BLaER1 (cell line): ENCODE data around the gene SKAP2.

Experiments used
- H3K27ac ChIP-seq: shearing (Covaris generic); formaldehyde crosslinking; 2 replicates; pipeline ENCODE4 v1.8.1; 2022
- H3K27me3 ChIP-seq: shearing (Covaris generic); formaldehyde crosslinking; 2 replicates; pipeline ENCODE4 v1.8.1; 2022
- H3K36me3 ChIP-seq: shearing (Covaris generic); formaldehyde crosslinking; 2 replicates; pipeline ENCODE4 v1.8.1; 2022
- H3K4me1 ChIP-seq: shearing (Covaris generic); formaldehyde crosslinking; 2 replicates; pipeline ENCODE4 v1.8.1; 2022
- H3K4me2 ChIP-seq: shearing (Covaris generic); formaldehyde crosslinking; 2 replicates; pipeline ENCODE4 v1.8.1; 2022
- H3K4me3 ChIP-seq: shearing (Covaris generic); formaldehyde crosslinking; 2 replicates; pipeline ENCODE4 v1.8.1; 2022
- H3K9ac ChIP-seq: shearing (Covaris generic); formaldehyde crosslinking; 2 replicates; pipeline ENCODE4 v1.8.1; 2022
- H3K9me3 ChIP-seq: shearing (Covaris generic); formaldehyde crosslinking; 2 replicates; pipeline ENCODE4 v1.8.1; 2022
- H4K20me1 ChIP-seq: shearing (Covaris generic); formaldehyde crosslinking; 2 replicates; pipeline ENCODE4 v1.8.1; 2022
- Cebpa-rat ChIP-seq: shearing (Covaris generic); IDR thresholded peaks from 2 replicates; pipeline ENCODE4 v1.8.1; 2022

SKAP2 gene

DNA sequence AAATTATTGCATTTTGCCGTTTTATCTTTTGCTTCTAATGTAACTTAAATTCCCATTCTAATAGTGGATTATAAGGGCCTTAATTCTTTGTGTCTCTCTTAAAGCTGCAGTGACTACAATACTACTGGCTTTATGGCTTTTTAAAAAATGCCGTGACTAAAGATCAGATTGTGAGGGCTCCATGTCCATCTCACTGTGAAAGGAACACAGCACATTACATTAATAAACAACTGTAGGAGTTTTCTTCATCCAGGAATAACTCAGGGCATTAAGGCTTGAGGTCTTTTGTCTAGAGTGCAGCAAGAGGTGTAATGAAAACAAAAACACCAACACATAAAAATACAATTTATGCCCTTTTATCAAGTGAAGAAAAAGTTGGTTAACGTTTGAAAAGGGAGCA lies 205.3 kb downstream of the SKAP2 start:
- H4K20me1 ChIP-seq, result no peaks in the 10 kb centered on the region
- H3K36me3 ChIP-seq, result no peaks in the 10 kb centered on the region
- H3K4me3 ChIP-seq, result no peak overlapping the region
- no peak overlapping the region for H3K27ac ChIP-seq
- no peaks in the 10 kb centered on the region for H3K9me3 ChIP-seq
- no peak for TF ChIP-seq Cebpa-rat
- H3K9ac ChIP-seq, result no peak overlapping the region
- H3K4me1 ChIP-seq, result peaks cover 1% of the 10 kb centered on the region; the same call in 1 of the 2 replicates
- no peak overlapping the region for H3K4me2 ChIP-seq
- H3K27me3 ChIP-seq, result peaks cover 7% of the 10 kb centered on the region; the same call in 1 of the 2 replicates

DNA sequence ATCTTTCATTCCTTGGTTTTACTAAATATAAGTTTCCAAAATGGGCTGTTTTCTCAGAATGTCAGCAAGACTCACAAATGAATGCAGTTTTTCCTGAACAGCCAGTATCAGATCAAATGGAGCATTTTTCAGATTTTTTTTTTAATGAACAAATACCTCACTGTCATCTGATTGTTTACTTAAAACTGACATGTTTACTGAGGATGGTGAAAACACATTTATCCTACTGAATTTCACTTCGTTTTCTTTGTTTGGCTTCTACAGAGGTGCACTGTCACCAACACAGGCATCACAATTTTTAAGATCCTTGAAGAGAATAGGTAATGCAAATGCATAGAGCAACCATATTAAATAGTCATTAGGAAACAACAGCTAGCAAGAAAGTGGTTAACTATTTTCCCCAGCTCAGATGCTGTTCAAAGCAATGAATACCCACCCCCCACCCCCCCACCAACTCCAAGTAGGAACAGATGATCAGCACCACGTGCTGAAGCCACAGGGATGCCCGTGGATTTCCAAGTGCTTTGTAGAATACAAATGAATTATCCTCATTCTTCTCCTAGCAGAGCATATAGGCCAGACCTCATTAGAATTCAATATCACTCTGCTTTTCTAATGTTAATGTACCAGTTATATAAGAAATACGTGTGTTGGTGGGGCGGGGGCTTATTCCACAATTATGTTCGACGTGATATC lies 205.9 kb downstream of the SKAP2 start:
- no peak overlapping the region for H3K27ac ChIP-seq
- H3K27me3 ChIP-seq, result peaks cover 7% of the 10 kb centered on the region; the same call in 1 of the 2 replicates
- no peaks in the 10 kb centered on the region for H4K20me1 ChIP-seq
- H3K4me1 ChIP-seq, result peaks cover 7% of the 10 kb centered on the region; the same call in 1 of the 2 replicates
- no peak overlapping the region for H3K4me2 ChIP-seq
- TF ChIP-seq Cebpa-rat, result no peak
- no peak overlapping the region for H3K9ac ChIP-seq
- no peaks in the 10 kb centered on the region for H3K9me3 ChIP-seq
- H3K36me3 ChIP-seq, result no peaks in the 10 kb centered on the region
- no peak overlapping the region for H3K4me3 ChIP-seq

DNA sequence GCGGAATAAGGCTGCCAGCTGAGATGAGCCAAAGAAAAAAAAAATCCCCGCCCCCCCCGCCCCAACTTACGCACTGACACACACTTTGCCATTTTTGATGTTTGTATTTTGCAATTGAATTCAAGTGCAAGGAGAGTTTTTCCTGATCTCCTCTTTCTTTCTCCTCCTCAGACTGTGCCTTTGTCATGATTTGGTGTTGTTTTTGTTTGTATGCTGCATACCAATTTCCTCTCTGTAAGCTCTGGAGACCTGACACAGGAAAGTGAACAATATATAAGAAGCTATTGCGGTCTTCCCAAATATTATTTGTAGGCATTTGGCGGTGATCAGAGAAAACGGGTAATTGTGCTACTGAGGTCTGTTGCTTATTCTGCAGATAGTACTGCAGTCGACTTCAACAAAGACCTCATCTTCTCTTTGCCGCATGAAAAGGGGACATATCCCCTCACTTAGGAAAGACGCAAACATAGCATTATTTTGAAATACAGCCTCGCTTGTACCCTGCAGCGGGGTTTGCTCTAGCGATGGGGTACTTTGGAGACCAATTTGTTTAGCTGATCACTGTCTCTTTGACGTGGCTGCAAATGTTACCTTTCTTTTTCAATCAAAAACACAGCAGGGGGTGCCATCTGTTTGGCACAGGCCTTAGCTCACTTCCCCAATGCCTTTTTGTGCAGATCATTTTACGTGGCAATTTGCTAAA lies 206.6 kb downstream of the SKAP2 start:
- peaks cover 7% of the 10 kb centered on the region; the same call in 1 of the 2 replicates for H3K4me1 ChIP-seq
- no peaks in the 10 kb centered on the region for H3K36me3 ChIP-seq
- TF ChIP-seq Cebpa-rat, result no peak
- peaks cover 7% of the 10 kb centered on the region; the same call in 1 of the 2 replicates for H3K27me3 ChIP-seq
- H3K4me3 ChIP-seq, result no peak overlapping the region
- H3K9ac ChIP-seq, result no peak overlapping the region
- no peak overlapping the region for H3K27ac ChIP-seq
- H4K20me1 ChIP-seq, result no peaks in the 10 kb centered on the region
- H3K4me2 ChIP-seq, result no peak overlapping the region
- H3K9me3 ChIP-seq, result no peaks in the 10 kb centered on the region

DNA sequence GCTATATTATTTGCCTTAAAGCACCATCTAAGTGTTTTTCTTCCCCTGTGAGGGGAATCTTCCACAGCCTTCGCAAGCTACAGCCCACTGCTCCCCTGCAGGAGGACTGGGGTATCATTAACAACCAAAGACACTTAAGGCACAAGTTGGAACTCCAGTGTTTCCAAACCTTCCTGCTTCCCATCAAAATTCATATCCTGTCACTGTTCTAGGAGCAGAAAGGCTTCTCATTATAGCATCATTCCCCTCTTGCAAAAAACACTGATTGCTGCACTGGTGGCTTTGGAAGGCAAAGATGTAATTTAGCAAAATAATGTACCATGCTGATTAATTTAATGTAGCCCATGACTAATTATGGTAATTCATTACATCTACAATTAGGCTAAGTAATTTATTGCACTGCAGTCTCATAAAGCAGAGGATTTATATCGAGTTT lies 207.2 kb downstream of the SKAP2 start:
- H3K27me3 ChIP-seq, result peaks cover 7% of the 10 kb centered on the region; the same call in 1 of the 2 replicates
- H3K4me2 ChIP-seq, result no peak overlapping the region
- H4K20me1 ChIP-seq, result no peaks in the 10 kb centered on the region
- H3K9ac ChIP-seq, result no peak overlapping the region
- no peak overlapping the region for H3K4me3 ChIP-seq
- no peaks in the 10 kb centered on the region for H3K36me3 ChIP-seq
- peaks cover 7% of the 10 kb centered on the region; the same call in 1 of the 2 replicates for H3K4me1 ChIP-seq
- H3K27ac ChIP-seq, result no peak overlapping the region
- H3K9me3 ChIP-seq, result no peaks in the 10 kb centered on the region
- no peak for TF ChIP-seq Cebpa-rat

DNA sequence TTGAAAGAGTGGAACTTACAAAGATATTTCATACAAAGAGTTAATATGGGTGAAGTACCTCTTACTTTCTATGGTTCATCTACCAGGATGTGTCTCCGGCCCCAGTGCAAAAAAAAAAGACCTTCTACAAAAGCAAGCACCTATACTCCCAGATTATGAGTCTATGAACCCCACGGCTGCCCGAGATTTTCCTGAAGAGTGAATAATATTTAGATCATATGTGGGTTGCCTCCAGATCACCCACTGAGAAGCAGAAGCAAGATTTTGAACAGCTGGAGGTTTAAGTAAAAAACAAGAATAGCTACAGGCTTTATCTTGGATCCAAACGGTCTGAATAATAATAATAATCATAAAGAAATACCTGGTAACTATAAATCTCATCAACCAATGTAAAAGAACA lies 207.7 kb downstream of the SKAP2 start:
- Histone ChIP-seq H3K27ac (no peak overlapping the region), H3K9me3 (no peaks in the 10 kb centered on the region), H3K4me3 (no peak overlapping the region), H4K20me1 (no peaks in the 10 kb centered on the region), H3K9ac (no peak overlapping the region), H3K4me2 (no peak overlapping the region), H3K36me3 (no peaks in the 10 kb centered on the region), H3K27me3 (peaks cover 7% of the 10 kb centered on the region; the same call in 1 of the 2 replicates), H3K4me1 (peaks cover 7% of the 10 kb centered on the region; the same call in 1 of the 2 replicates)
- TF ChIP-seq Cebpa-rat, result no peak

DNA sequence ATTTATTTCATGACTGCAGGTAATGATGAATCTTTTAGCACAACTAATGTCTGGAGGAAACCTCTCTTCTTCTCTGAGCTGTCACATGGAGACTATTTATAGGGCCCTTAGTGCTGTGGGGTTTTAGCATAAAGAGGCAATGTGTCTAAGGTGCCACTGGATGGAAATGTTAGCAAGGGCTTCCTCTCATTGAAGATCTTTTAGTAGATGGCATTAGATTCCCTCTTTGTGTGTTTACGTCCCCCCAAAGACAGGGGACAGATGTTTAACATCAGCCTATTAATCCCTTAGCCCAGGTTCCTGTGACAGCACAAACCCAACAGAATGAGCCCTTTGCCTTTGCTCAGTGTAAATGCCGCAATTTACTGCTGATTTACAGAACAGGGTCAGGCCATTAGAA lies 208.6 kb downstream of the SKAP2 start:
- H3K27ac ChIP-seq, result no peak overlapping the region
- peaks cover 7% of the 10 kb centered on the region; the same call in 1 of the 2 replicates for H3K27me3 ChIP-seq
- H3K4me1 ChIP-seq, result peaks cover 7% of the 10 kb centered on the region; the same call in 1 of the 2 replicates

DNA sequence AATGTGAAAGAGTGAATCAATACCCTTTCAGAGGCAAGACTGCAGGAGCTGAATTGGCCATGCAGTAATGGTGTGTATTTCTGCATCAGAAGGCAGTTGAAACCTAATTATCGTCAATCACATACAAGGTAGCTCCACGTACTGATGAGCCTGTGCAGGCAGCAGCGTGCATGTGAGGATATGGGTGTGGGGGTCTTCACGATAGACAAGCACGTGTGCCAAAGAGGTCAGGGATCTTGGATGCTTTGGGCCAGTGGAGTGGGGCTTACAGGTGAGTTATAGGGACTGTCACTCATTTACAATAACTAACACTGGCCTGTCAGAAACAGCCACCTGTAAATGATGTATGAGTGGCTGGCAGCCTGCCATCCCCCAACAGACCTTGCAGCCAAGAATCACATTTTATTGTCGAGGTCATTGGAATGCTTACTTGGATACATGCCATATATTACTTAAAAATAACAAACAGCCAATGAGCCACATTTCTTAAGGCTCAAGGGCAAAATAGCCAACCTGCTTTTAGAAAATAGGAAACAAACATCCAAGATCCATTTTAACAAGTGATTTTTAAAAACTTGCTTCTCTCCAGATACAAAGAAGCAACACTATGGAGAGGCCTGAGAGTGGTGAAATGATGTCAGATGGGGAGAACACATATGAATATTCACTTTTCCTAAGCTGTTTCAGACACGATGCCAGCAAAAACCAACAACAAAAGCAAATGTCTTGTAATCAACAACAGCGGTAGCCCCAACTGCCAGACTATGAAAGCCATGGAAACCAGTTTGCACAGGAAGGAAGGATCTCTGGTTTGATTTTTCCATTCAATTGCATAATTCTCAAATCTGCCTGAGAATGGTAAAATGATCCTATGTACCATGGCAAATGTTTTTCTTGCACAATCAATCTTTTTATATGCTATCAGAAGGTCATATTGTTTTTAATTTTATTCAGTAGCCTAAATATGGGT lies 210.7 kb downstream of the SKAP2 start:
- Histone ChIP-seq H3K4me2 (peak overlapping the region; percentile 20), H4K20me1 (no peaks in the 10 kb centered on the region), H3K4me1 (peaks cover 7% of the 10 kb centered on the region; the same call in 1 of the 2 replicates), H3K4me3 (no peak overlapping the region), H3K9me3 (no peaks in the 10 kb centered on the region), H3K36me3 (no peaks in the 10 kb centered on the region), H3K9ac (no peak overlapping the region), H3K27me3 (peaks cover 7% of the 10 kb centered on the region; the same call in 1 of the 2 replicates), H3K27ac (no peak overlapping the region)
- TF ChIP-seq Cebpa-rat, result no peak

More for the DNA sequence above, 208.6 kb downstream of the SKAP2 start:
- TF ChIP-seq Cebpa-rat, result no peak
- Histone ChIP-seq H3K4me3 (no peak overlapping the region), H3K4me2 (no peak overlapping the region), H3K9ac (no peak overlapping the region), H4K20me1 (no peaks in the 10 kb centered on the region), H3K36me3 (no peaks in the 10 kb centered on the region), H3K9me3 (no peaks in the 10 kb centered on the region)

DNA sequence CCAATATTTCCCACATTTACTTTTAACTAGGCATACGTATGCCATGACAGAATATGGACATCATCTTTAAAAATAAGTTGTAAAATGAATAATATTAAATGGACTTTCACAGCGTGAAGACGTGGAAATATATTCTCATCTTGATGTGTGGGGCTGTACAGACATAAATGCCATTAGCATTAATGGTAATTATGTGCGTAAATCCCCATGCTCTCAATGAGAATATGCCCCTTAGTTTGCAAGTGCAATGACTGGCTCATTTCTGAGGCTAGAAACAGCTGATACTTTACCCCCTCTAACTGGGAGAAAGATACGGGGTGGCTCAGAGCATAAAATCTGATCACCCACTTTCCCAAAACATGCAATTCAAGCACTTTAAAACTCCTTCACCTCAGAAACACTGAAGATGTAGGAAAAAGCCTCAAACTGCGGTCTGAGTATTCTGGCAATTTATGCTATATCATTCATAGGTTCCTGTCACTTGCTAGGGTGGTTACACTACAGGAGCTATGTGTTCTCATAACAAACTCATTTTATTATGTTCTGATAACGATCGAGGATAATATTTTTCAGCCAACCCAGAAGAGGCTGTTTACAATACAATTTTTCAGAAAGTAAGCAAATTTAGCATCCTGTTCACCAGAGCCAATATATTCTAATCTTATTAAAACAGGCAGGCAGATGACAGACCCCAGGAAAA lies 211.8 kb downstream of the SKAP2 start:
- H3K36me3 ChIP-seq, result no peaks in the 10 kb centered on the region
- no peak for TF ChIP-seq Cebpa-rat
- peaks cover 7% of the 10 kb centered on the region; the same call in 1 of the 2 replicates for H3K27me3 ChIP-seq
- peaks cover 7% of the 10 kb centered on the region; the same call in 1 of the 2 replicates for H3K4me1 ChIP-seq
- H3K4me3 ChIP-seq, result no peak overlapping the region
- no peak overlapping the region for H3K4me2 ChIP-seq
- no peak overlapping the region for H3K9ac ChIP-seq
- H3K27ac ChIP-seq, result no peak overlapping the region
- H3K9me3 ChIP-seq, result no peaks in the 10 kb centered on the region
- no peaks in the 10 kb centered on the region for H4K20me1 ChIP-seq

DNA sequence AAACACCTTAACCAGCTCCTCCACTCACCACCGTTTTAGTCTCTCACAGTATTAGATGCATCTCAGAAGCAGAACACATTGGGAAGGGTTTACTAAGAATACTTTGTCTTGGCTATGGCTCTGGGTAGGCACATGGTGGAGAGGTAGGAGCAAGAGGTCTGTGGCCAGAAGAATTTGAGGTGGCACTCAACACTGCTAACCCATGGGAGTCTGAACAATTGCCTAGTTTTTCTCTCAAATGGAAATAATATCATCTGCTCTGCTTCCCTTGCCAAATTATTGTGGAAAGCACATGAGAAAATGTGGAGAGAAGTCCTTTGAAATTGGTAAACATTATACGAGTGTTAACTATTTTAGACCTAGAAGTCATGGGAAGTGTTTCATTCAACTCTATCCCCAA lies 214.3 kb downstream of the SKAP2 start:
- TF ChIP-seq Cebpa-rat, result no peak

More for the DNA sequence above, 214.3 kb downstream of the SKAP2 start:
- Histone ChIP-seq H3K36me3 (no peaks in the 10 kb centered on the region), H4K20me1 (no peaks in the 10 kb centered on the region), H3K27ac (no peak overlapping the region), H3K4me3 (no peak overlapping the region), H3K9me3 (no peaks in the 10 kb centered on the region), H3K9ac (no peak overlapping the region), H3K4me2 (no peak overlapping the region), H3K4me1 (peaks cover 7% of the 10 kb centered on the region; the same call in 1 of the 2 replicates), H3K27me3 (no peaks in the 10 kb centered on the region; the same call in 1 of the 2 replicates)
